LNCAP (cell line): ENCODE data around the gene CCNI.

ENCODE experiments used
- CTCF ChIP-seq: fragments of 450-650 bp; IDR thresholded peaks from 2 replicates; pipeline ENCODE4 v1.5.1; 2017; ENCODE audit warnings: mild to moderate bottlenecking

CCNI gene

GRCh38 chr4:77094496-77094895, 18.7 kb upstream of the CCNI start:
- no peak for TF ChIP-seq CTCF

- TF ChIP-seq CTCF = no peak
Measured at GRCh38 chr4:77093401-77093800, 17.6 kb upstream of the CCNI start.

GRCh38 chr4:77092975-77093374, 17.2 kb upstream of the CCNI start:
- TF ChIP-seq CTCF = no peak

GRCh38 chr4:77089866-77090265, 14.1 kb upstream of the CCNI start:
- TF ChIP-seq CTCF = no peak

- no peak for TF ChIP-seq CTCF
Measured at GRCh38 chr4:77084019-77084639, 8.3 kb upstream of the CCNI start.

- TF ChIP-seq CTCF = no peak
Measured at GRCh38 chr4:77082886-77083608, 7.3 kb upstream of the CCNI start.

- no peak for TF ChIP-seq CTCF
Measured at GRCh38 chr4:77079281-77079680, 3.5 kb upstream of the CCNI start.

- TF ChIP-seq CTCF = no peak
Measured at GRCh38 chr4:77078401-77078800, 2.6 kb upstream of the CCNI start.
